ENCODE data around the gene IL1R1. TPM values are rescaled to one million over a fixed set of nuclear protein-coding genes. Genes with fewer than 3 reads are reported as not detected.

The IL1R1 gene
- total and polyA plus RNA-seq, 10 of the 15 experiments (the other 5 are each of a cell fraction or from before 2014, with no cell fraction given): 0.17 to 13.2 (median 0.53) TPM

- Histone ChIP-seq H4K20me1 (ENCODE audit: control insufficient read depth, insufficient read depth) (no peaks in the 10 kb centered on the region), H3K79me2 (ENCODE audit: control insufficient read depth, insufficient read depth, low read length) (no peaks in the 10 kb centered on the region), H3K9me3 (replicated peaks; ENCODE audit: control insufficient read depth, insufficient read depth, low read length) (peaks cover 56% of the 10 kb centered on the region; the same call in 2 of the 3 replicates), H3K9ac (ENCODE audit: control insufficient read depth, insufficient read depth, low read length) (no peak overlapping the region), H2AFZ (ENCODE audit: control insufficient read depth, low read depth, low read length) (no peak overlapping the region), H3K4me2 (ENCODE audit: control insufficient read depth, insufficient read depth) (no peak overlapping the region), H3K36me3 (ENCODE audit: control insufficient read depth in 2 of 2, insufficient read depth in 2 of 2, low read length in 1 of 2) (no peaks in the 10 kb centered on the region; a peak in 2 of 4 replicates), H3K27ac (ENCODE audit: control insufficient read depth, insufficient read depth) (no peak overlapping the region), H3K4me1 (ENCODE audit: control insufficient read depth, insufficient read depth, low read length) (no peaks in the 10 kb centered on the region), H3K4me3 (no peak overlapping the region), H3K27me3 (replicated peaks in 1 of 2; ENCODE audit: control insufficient read depth in 2 of 2, insufficient read depth in 2 of 2, low read length in 1 of 2) (no peaks in the 10 kb centered on the region)
- no peak for DNase-seq (ENCODE audit: low read depth, low spot score)
- ATAC-seq: no peak
- ChIA-PET CTCF (interaction anchor here (1.6 kb wide), 1 partner anchor 123 kb away, joined by 6 read pairs; no protein-coding TSS in a partner anchor), RAD21 (ENCODE audit: unreplicated experiment) (no interaction called here), POLR2A (no interaction called here), SMC1A (ENCODE audit: uncharacterized antibody, unreplicated experiment) (interaction anchor here (1.1 kb wide), 1 partner anchor 124 kb away, joined by 4 read pairs; no protein-coding TSS in a partner anchor)
- intact Hi-C loops (cut with micrococcal nuclease; ENCODE audit: unreplicated experiment) (no loop called here), in situ Hi-C loops (cut with MboI) (no loop called here)
- no peak for TF ChIP-seq SREBF2 (IDR thresholded peaks at IDR 0.05; ENCODE audit: low read length)
- TF ChIP-seq HDAC6 (IDR thresholded peaks at IDR 0.05; ENCODE audit: unreplicated experiment): no peak
- no peak for TF ChIP-seq ZBED1 (IDR thresholded peaks at IDR 0.05; ENCODE audit: borderline replicate concordance)
- no peak for TF ChIP-seq EP300 (IDR thresholded peaks at IDR 0.05; ENCODE audit: borderline replicate concordance in 1 of 2, control insufficient read depth in 1 of 2, low read depth in 2 of 2, low read length in 2 of 2)
- TF ChIP-seq TBL1XR1 (IDR thresholded peaks at IDR 0.05; ENCODE audit: low read depth, low read length): no peak
- 44% methylated on average over 4 of the region's 4 CpGs for WGBS (ENCODE audit: insufficient coverage, insufficient replicate concordance, low lambda C conversion rate, missing lambda C conversion rate)
- BruUV-seq (replicated peaks): no TSS peak
- FAIRE-seq: no peak
Measured at GRCh38 chr2:102144128-102144527, 1.6 kb downstream of the IL1R1 start.

GRCh38 chr2:102145107-102145506 is 2.6 kb downstream of the IL1R1 start:
- H3K27ac ChIP-seq (ENCODE audit: control insufficient read depth, insufficient read depth): no peak overlapping the region
- no peak overlapping the region for H3K4me2 ChIP-seq (ENCODE audit: control insufficient read depth, insufficient read depth)
- intact Hi-C loops (cut with micrococcal nuclease; ENCODE audit: unreplicated experiment): no loop called here
- H3K9me3 ChIP-seq (replicated peaks; ENCODE audit: control insufficient read depth, insufficient read depth, low read length): peaks cover 54% of the 10 kb centered on the region; the same call in 2 of the 3 replicates
- in situ Hi-C loops (cut with MboI): no loop called here
- ChIA-PET CTCF (interaction anchor here (1.6 kb wide), 1 partner anchor 124 kb away, joined by 6 read pairs; no protein-coding TSS in a partner anchor), SMC1A (ENCODE audit: uncharacterized antibody, unreplicated experiment) (no interaction called here), RAD21 (ENCODE audit: unreplicated experiment) (no interaction called here), POLR2A (no interaction called here)
- no peak for TF ChIP-seq KLF5 (IDR thresholded peaks at IDR 0.05; ENCODE audit: partially characterized antibody)
- no peak for TF ChIP-seq GABPA (IDR thresholded peaks at IDR 0.05; ENCODE audit: low read depth)
- TF ChIP-seq ELK1 (IDR thresholded peaks at IDR 0.05; ENCODE audit: low read depth, low read length): no peak
- TF ChIP-seq IRF4 (IDR thresholded peaks at IDR 0.05; ENCODE audit: low read depth, low read length): no peak
- no peak for TF ChIP-seq PAX5 (IDR thresholded peaks at IDR 0.05; ENCODE audit: borderline replicate concordance, low read depth, low read length)
- no peak for TF ChIP-seq HDAC6 (IDR thresholded peaks at IDR 0.05; ENCODE audit: unreplicated experiment)
- DNase-seq (ENCODE audit: low read depth, low spot score): no peak
- no peak for FAIRE-seq
- no peaks in the 10 kb centered on the region; a peak in 2 of 4 replicates for H3K36me3 ChIP-seq (ENCODE audit: control insufficient read depth in 2 of 2, insufficient read depth in 2 of 2, low read length in 1 of 2)
- H3K9ac ChIP-seq (ENCODE audit: control insufficient read depth, insufficient read depth, low read length): no peak overlapping the region
- H3K27me3 ChIP-seq (replicated peaks in 1 of 2; ENCODE audit: control insufficient read depth in 2 of 2, insufficient read depth in 2 of 2, low read length in 1 of 2): no peaks in the 10 kb centered on the region
- H3K79me2 ChIP-seq (ENCODE audit: control insufficient read depth, insufficient read depth, low read length): no peaks in the 10 kb centered on the region
- ATAC-seq: no peak
- H4K20me1 ChIP-seq (ENCODE audit: control insufficient read depth, insufficient read depth): no peaks in the 10 kb centered on the region
- H3K4me3 ChIP-seq: no peak overlapping the region
- H2AFZ ChIP-seq (ENCODE audit: control insufficient read depth, low read depth, low read length): no peak overlapping the region
- BruUV-seq (replicated peaks): no TSS peak
- H3K4me1 ChIP-seq (ENCODE audit: control insufficient read depth, insufficient read depth, low read length): no peaks in the 10 kb centered on the region
- 41% methylated on average over 4 of the region's 4 CpGs for WGBS (ENCODE audit: insufficient coverage, insufficient replicate concordance, low lambda C conversion rate, missing lambda C conversion rate)
